Measurements from ENCODE around the gene LUZP2. TPM values are rescaled to one million over a fixed set of nuclear protein-coding genes. Genes with fewer than 3 reads are reported as not detected.

Gene LUZP2
- total and polyA plus RNA-seq, 2 of the 8 experiments (the other 6 are each of a cell fraction or from before 2014, with no cell fraction given), result 0.79 to 1.5 TPM

DNA sequence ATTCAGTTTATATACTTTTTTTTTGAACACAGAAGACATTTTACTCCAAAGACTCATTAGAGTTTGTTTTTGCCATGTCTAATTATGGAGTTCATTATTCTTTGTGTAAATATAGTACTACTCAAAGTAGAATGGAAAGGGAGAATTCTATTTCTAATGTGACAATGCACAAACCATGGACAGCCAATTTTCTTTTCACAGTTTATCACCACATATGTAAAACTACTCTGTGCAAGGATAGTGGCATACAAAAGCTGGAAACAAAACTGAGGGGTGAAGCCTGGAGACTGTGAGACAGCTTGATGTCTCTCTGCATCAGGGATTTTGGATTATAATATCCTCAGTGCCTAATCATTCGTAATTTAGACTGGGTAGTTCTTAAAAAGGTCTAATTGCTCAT lies 75.5 kb downstream of the LUZP2 start:
- no peak overlapping the region for H3K14ac ChIP-seq (ENCODE audit: insufficient read length)
- 95% methylated on average over 1 of the region's 1 CpG; no CpG with 5 or more reads in 1 of the 2 experiments for WGBS, 2 experiments (ENCODE audit: extremely low coverage in 1 of 2, insufficient coverage in 1 of 2, insufficient read length in 1 of 2, insufficient replicate concordance in 2 of 2, low coverage in 1 of 2, low lambda C conversion rate in 2 of 2, missing lambda C conversion rate in 1 of 2)
- H3K56ac ChIP-seq (replicated peaks; ENCODE audit: insufficient read length, low read depth, low read length), result no peak overlapping the region
- H3K27me3 ChIP-seq (replicated peaks in 1 of 4; ENCODE audit: control insufficient read depth in 3 of 4, extremely low read depth in 1 of 4, insufficient read depth in 3 of 4, low read length in 3 of 4), result no peaks in the 10 kb centered on the region
- H4K8ac ChIP-seq (ENCODE audit: extremely low read depth, insufficient read depth, low read length), result no peak overlapping the region
- no peaks in the 10 kb centered on the region for H4K20me1 ChIP-seq (replicated peaks in 1 of 2; ENCODE audit: control insufficient read depth in 1 of 2, insufficient read depth in 2 of 2, low read length in 2 of 2)
- H3K4me3 ChIP-seq (ENCODE audit: extremely low read depth in 1 of 4, insufficient read depth in 2 of 4, low read depth in 3 of 4, low read length in 4 of 4), result no peak overlapping the region
- H3K4me1 ChIP-seq (replicated peaks in 1 of 4; ENCODE audit: control insufficient read depth in 3 of 4, insufficient read depth in 4 of 4, low read length in 3 of 4), result no peaks in the 10 kb centered on the region
- no peak overlapping the region for H3K23ac ChIP-seq (ENCODE audit: insufficient read length)
- POLR2A ChIA-PET (ENCODE audit: partially characterized antibody), result no interaction called here
- no peaks in the 10 kb centered on the region for H3K36me3 ChIP-seq (ENCODE audit: control insufficient read depth in 2 of 4, insufficient read depth in 4 of 4, low read length in 3 of 4)
- no peak overlapping the region for H3K4ac ChIP-seq (replicated peaks; ENCODE audit: insufficient read length, low read depth, low read length)
- H3K23me2 ChIP-seq (ENCODE audit: low read depth, low read length), result no peaks in the 10 kb centered on the region
- no peak overlapping the region for H4K91ac ChIP-seq (replicated peaks; ENCODE audit: insufficient read length, low read length)
- FAIRE-seq (no peak), DNase-seq (ENCODE audit: low read depth in 1 of 2, low spot score in 2 of 2) (no peak)
- H2AK5ac ChIP-seq (ENCODE audit: low read depth, low read length), result no peak overlapping the region
- H3K27ac ChIP-seq (ENCODE audit: low read depth, low read length), result no peak overlapping the region
- H2BK20ac ChIP-seq (ENCODE audit: low read length), result no peak overlapping the region
- CTCF ChIA-PET (ENCODE audit: partially characterized antibody), result no interaction called here
- H3K4me2 ChIP-seq (ENCODE audit: insufficient read depth in 1 of 2, low read depth in 2 of 2, low read length in 2 of 2), result no peak overlapping the region
- no peak overlapping the region for H2BK12ac ChIP-seq (ENCODE audit: low read depth, low read length)
- no peak overlapping the region for H3K9ac ChIP-seq (replicated peaks in 1 of 4; ENCODE audit: extremely low read depth in 1 of 4, low read depth in 3 of 4, low read length in 3 of 4)
- no peak overlapping the region for H3K18ac ChIP-seq (ENCODE audit: extremely low read depth, low read length)
- H3K9me3 ChIP-seq (ENCODE audit: insufficient read depth in 2 of 2, low read depth in 1 of 2, low read length in 1 of 2), result no peaks in the 10 kb centered on the region
- no peak overlapping the region for H2BK5ac ChIP-seq (ENCODE audit: low read depth, low read length)
- H2BK120ac ChIP-seq (replicated peaks; ENCODE audit: low read depth, low read length), result no peak overlapping the region
- no peak overlapping the region for H2BK15ac ChIP-seq (ENCODE audit: low read length)
- H2AFZ ChIP-seq (ENCODE audit: low read length), result no peak overlapping the region
- no peaks in the 10 kb centered on the region for H3K79me1 ChIP-seq (ENCODE audit: low read depth, low read length)
- H3K79me2 ChIP-seq (ENCODE audit: control insufficient read depth in 1 of 2, insufficient read depth in 2 of 2, low read length in 2 of 2), result no peaks in the 10 kb centered on the region
- no peak overlapping the region for H4K5ac ChIP-seq (ENCODE audit: insufficient read length, low read depth, low read length)
- no peak for TF ChIP-seq RXRA (IDR thresholded peaks at IDR 0.05; ENCODE audit: insufficient read depth, low read depth, low read length)
- no peak for TF ChIP-seq SP1 (IDR thresholded peaks at IDR 0.05; ENCODE audit: low read depth, low read length)
- no peak for TF ChIP-seq HDAC2 (IDR thresholded peaks at IDR 0.05; ENCODE audit: borderline replicate concordance in 1 of 2, low read depth in 2 of 2, low read length in 2 of 2)
- no peak for TF ChIP-seq CBX8 (IDR thresholded peaks at IDR 0.05; ENCODE audit: borderline replicate concordance, low read depth, low read length)
- TF ChIP-seq ZNF274 (IDR thresholded peaks at IDR 0.05; ENCODE audit: borderline replicate concordance, extremely low read depth, low read length), result no peak
- no peak for TF ChIP-seq JUND (IDR thresholded peaks at IDR 0.05; ENCODE audit: low read length)

All from H1 (cell line).